Gastroesophageal sphincter (tissue), 4 donors: Measurements from ENCODE around the gene LARGE1. TPM values are rescaled to one million over a fixed set of nuclear protein-coding genes. Genes with fewer than 3 reads are reported as not detected.

ENCODE experiments used
- ATAC-seq: fragments of 150-250 bp; one replicate; pipeline ENCODE4 v1.9.1; 2016; ENCODE audit warnings: mild to moderate bottlenecking, moderate library complexity
- H3K27ac ChIP-seq, 4 donors: fragments of 200-600 bp; sonication (generic) in 3 of 4; 1 replicate in 3 of 4; 2 replicates in 1 of 4; pipeline ENCODE4 v1.5.1; 2016 to 2019
- H3K27me3 ChIP-seq: fragments of 200-600 bp; sonication (generic); one replicate; pipeline ENCODE4 v1.5.1; 2019
- H3K36me3 ChIP-seq, 2 donors: fragments of 200-600 bp; sonication (generic); one replicate each; pipeline ENCODE4 v1.5.1; 2019; ENCODE audit warnings: control low read depth in 1 of 2
- H3K4me1 ChIP-seq, 3 donors: fragments of 200-600 bp; sonication (generic); 1 replicate in 2 of 3; 2 replicates in 1 of 3; pipeline ENCODE4 v1.5.1; 2016 to 2019; ENCODE audit warnings: control low read depth in 2 of 3
- H3K4me3 ChIP-seq, 2 donors: fragments of 200-600 bp; sonication (generic); one replicate each; pipeline ENCODE4 v1.5.1; 2019; ENCODE audit warnings: mild to moderate bottlenecking in 1 of 2, moderate library complexity in 1 of 2
- H3K9me3 ChIP-seq, 3 donors: fragments of 200-600 bp; sonication (generic); one replicate each; pipeline ENCODE4 v1.5.1; 2017 to 2019; ENCODE audit warnings: control low read depth in 2 of 3
- CTCF ChIP-seq, 4 experiments: fragments of 200-600 bp in 2 of 4; fragments of 450-650 bp in 2 of 4; sonication (generic) in 1 of 4; IDR thresholded peaks; one replicate each; pipeline ENCODE4 v1.5.1; 2017 to 2019; ENCODE audit warnings: antibody characterized with exemption in 4 of 4, mild to moderate bottlenecking in 2 of 4, moderate library complexity in 2 of 4
- EP300 ChIP-seq: sonication (generic); formaldehyde crosslinking; IDR thresholded peaks from one replicate; pipeline ENCODE4 v1.6.1; 2017; ENCODE audit warnings: antibody characterized with exemption, mild to moderate bottlenecking
- POLR2A ChIP-seq, 2 donors: fragments of 450-650 bp; IDR thresholded peaks; one replicate each; pipeline ENCODE4 v1.6.1; 2017; ENCODE audit warnings: antibody characterized with exemption in 2 of 2, mild to moderate bottlenecking in 2 of 2, moderate library complexity in 1 of 2
- POLR2AphosphoS5 ChIP-seq: sonication (generic); formaldehyde crosslinking; IDR thresholded peaks from one replicate; pipeline ENCODE4 v1.6.1; 2017; ENCODE audit warnings: antibody characterized with exemption
- WGBS, 2 donors: methylation state at CpG; one replicate each; pipeline ENCODE4 v1.1.5; 2018; ENCODE audit warnings: low coverage in 1 of 2; 5-methylcytosine and 5-hydroxymethylcytosine counted together
- total RNA-seq, 4 donors: library from RNA; depleted of rRNA; stranded (reverse); fragments of >200 nt; gene quantifications; one replicate each; pipeline ENCODE4 v1.1.0, GENCODE V29; 2016

The LARGE1 gene
- total RNA-seq, 4 donors from 2014 or later, result 23.0 to 67.8 (median 48.0) TPM

- H3K36me3 ChIP-seq, result no peaks in the 10 kb centered on the region
- no peak overlapping the region for H3K4me3 ChIP-seq
- peaks cover 0 to 32% (median 20%) of the 10 kb centered on the region in 3 donors for H3K4me1 ChIP-seq
- TF ChIP-seq POLR2A (IDR thresholded peaks at IDR 0.05) (no peak), EP300 (no peak), POLR2AphosphoS5 (no peak), CTCF (IDR thresholded peaks at IDR 0.05) (no peak)
- no peaks in the 10 kb centered on the region for H3K9me3 ChIP-seq
- H3K27me3 ChIP-seq, result no peaks in the 10 kb centered on the region
- ATAC-seq, result no peak
- H3K27ac ChIP-seq, result peak overlapping the region; percentile 2 to 80 (median 78)
- WGBS, 2 donors, result 54 to 59% methylated on average over 8 of the region's 10 CpGs
Measured at GRCh38 chr22:33908171-33909074, 11.9 kb downstream of the LARGE1 start.

- TF ChIP-seq POLR2AphosphoS5 (no peak), EP300 (no peak), CTCF (IDR thresholded peaks at IDR 0.05) (no peak), POLR2A (IDR thresholded peaks at IDR 0.05) (no peak)
- no peaks in the 10 kb centered on the region for H3K9me3 ChIP-seq
- H3K4me3 ChIP-seq, result no peak overlapping the region
- ATAC-seq, result no peak
- H3K27me3 ChIP-seq, result no peaks in the 10 kb centered on the region
- WGBS, 2 donors, result 77 to 80% methylated on average over 1 to 3 of the region's 3 CpGs
- no peak overlapping the region for H3K27ac ChIP-seq
- H3K36me3 ChIP-seq, result no peaks in the 10 kb centered on the region
- peaks cover 0 to 32% (median 20%) of the 10 kb centered on the region in 3 donors for H3K4me1 ChIP-seq
Measured at GRCh38 chr22:33906954-33907353, 13.3 kb downstream of the LARGE1 start.

- H3K36me3 ChIP-seq, result no peaks in the 10 kb centered on the region
- H3K4me3 ChIP-seq, result no peak overlapping the region
- peaks cover 0 to 32% (median 20%) of the 10 kb centered on the region in 3 donors for H3K4me1 ChIP-seq
- no peaks in the 10 kb centered on the region for H3K9me3 ChIP-seq
- no peak for ATAC-seq
- TF ChIP-seq CTCF (IDR thresholded peaks at IDR 0.05), result no peak
- TF ChIP-seq POLR2AphosphoS5, result no peak
- TF ChIP-seq EP300, result no peak
- TF ChIP-seq POLR2A (IDR thresholded peaks at IDR 0.05), result no peak
- no peak overlapping the region for H3K27ac ChIP-seq
- H3K27me3 ChIP-seq, result no peaks in the 10 kb centered on the region
Measured at GRCh38 chr22:33906475-33906874, 13.8 kb downstream of the LARGE1 start.

GRCh38 chr22:33903012-33903411 is 17.3 kb downstream of the LARGE1 start:
- Histone ChIP-seq H3K36me3 (no peaks in the 10 kb centered on the region), H3K4me3 (no peak overlapping the region), H3K27ac (no peak overlapping the region), H3K9me3 (no peaks in the 10 kb centered on the region), H3K27me3 (no peaks in the 10 kb centered on the region), H3K4me1 (peaks cover 0 to 13% (median under 1%) of the 10 kb centered on the region in 3 donors)
- no peak for ATAC-seq
- WGBS, 2 donors, result 75 to 80% methylated on average over 7 of the region's 7 CpGs
- TF ChIP-seq CTCF (IDR thresholded peaks at IDR 0.05) (no peak), EP300 (no peak), POLR2AphosphoS5 (no peak), POLR2A (IDR thresholded peaks at IDR 0.05) (no peak)

- H3K27ac ChIP-seq, result no peak overlapping the region
- TF ChIP-seq EP300, result no peak
- no peak for TF ChIP-seq POLR2AphosphoS5
- TF ChIP-seq POLR2A (IDR thresholded peaks at IDR 0.05), result no peak
- TF ChIP-seq CTCF (IDR thresholded peaks at IDR 0.05), result no peak
- peaks cover 0 to 8% (median 0%) of the 10 kb centered on the region in 3 donors for H3K4me1 ChIP-seq
- H3K9me3 ChIP-seq, result no peaks in the 10 kb centered on the region
- no peaks in the 10 kb centered on the region for H3K27me3 ChIP-seq
- WGBS, 2 donors, result 89 to 100% methylated on average over 5 to 8 of the region's 8 CpGs
- ATAC-seq, result no peak
- H3K36me3 ChIP-seq, result no peaks in the 10 kb centered on the region
- H3K4me3 ChIP-seq, result no peak overlapping the region
Measured at GRCh38 chr22:33902073-33902472, 18.2 kb downstream of the LARGE1 start.
